ENCODE results near the gene TRMT6.

Gene TRMT6

GRCh38 chr20:5950271-5951031 is at the start of gene TRMT6, which contains the start of gene MCM8:
Gene TRMT6, minus strand, starts transcription at chr20:5950533. Its CDS starts 128 bp downstream, at chr20:5950405.
Gene MCM8, plus strand, starts transcription at chr20:5950652. Its CDS starts 1,364 bp downstream, at chr20:5952016.
- peak; percentile 95 for DNase-seq

GRCh38 chr20:5999783-6000182 is 49.5 kb upstream of the TRMT6 start:
- DNase-seq, result no peak

- peak; percentile 47 for DNase-seq
Measured at GRCh38 chr20:5996765-5997164, 46.4 kb upstream of the TRMT6 start.

- no peak for DNase-seq
Measured at GRCh38 chr20:5991623-5992441, 41.5 kb upstream of the TRMT6 start.

- no peak for DNase-seq
Measured at GRCh38 chr20:5990946-5991345, 40.6 kb upstream of the TRMT6 start.

GRCh38 chr20:5989539-5989938 is 39.2 kb upstream of the TRMT6 start:
- DNase-seq, result no peak

- no peak for DNase-seq
Measured at GRCh38 chr20:5987383-5987782, 37.0 kb upstream of the TRMT6 start.

- no peak for DNase-seq
Measured at GRCh38 chr20:5980720-5981538, 30.6 kb upstream of the TRMT6 start.

GRCh38 chr20:5979801-5980200 is 29.5 kb upstream of the TRMT6 start:
- no peak for DNase-seq

GRCh38 chr20:5977975-5978374 is 27.6 kb upstream of the TRMT6 start:
- DNase-seq, result no peak

GRCh38 chr20:5977223-5977622 is 26.9 kb upstream of the TRMT6 start:
- no peak for DNase-seq

GRCh38 chr20:5975778-5976177 is 25.4 kb upstream of the TRMT6 start:
- no peak for DNase-seq

GRCh38 chr20:5974531-5974930 is 24.2 kb upstream of the TRMT6 start:
- DNase-seq, result no peak

GRCh38 chr20:5973971-5974370 is 23.6 kb upstream of the TRMT6 start:
- no peak for DNase-seq

- DNase-seq, result no peak
Measured at GRCh38 chr20:5973172-5973571, 22.8 kb upstream of the TRMT6 start.

- DNase-seq, result no peak
Measured at GRCh38 chr20:5971203-5971602, 20.9 kb upstream of the TRMT6 start.

GRCh38 chr20:5970381-5970780 is 20.0 kb upstream of the TRMT6 start:
- DNase-seq, result no peak

GRCh38 chr20:5969940-5970339 is 19.6 kb upstream of the TRMT6 start:
- DNase-seq, result no peak

- no peak for DNase-seq
Measured at GRCh38 chr20:5969348-5969935, 19.1 kb upstream of the TRMT6 start.

GRCh38 chr20:5968462-5968861 is 18.1 kb upstream of the TRMT6 start:
- no peak for DNase-seq

- no peak for DNase-seq
Measured at GRCh38 chr20:5967469-5967868, 17.1 kb upstream of the TRMT6 start.

GRCh38 chr20:5949943-5950270 is 426 bp downstream of the TRMT6 start:
- no peak for DNase-seq

GRCh38 chr20:5947276-5947675 is 3.1 kb downstream of the TRMT6 start:
- DNase-seq, result peak; percentile 68

All from CD4-positive, alpha-beta T cell treated with Interferon gamma for 1 hour (primary cell).